ENCODE measurements around the gene ANKRD44. TPM values are rescaled to one million over a fixed set of nuclear protein-coding genes. Genes with fewer than 3 reads are reported as not detected.

Gene ANKRD44
- total and polyA plus RNA-seq, 12 donors, result 1.1 to 20.1 (median 6.9) TPM

DNA sequence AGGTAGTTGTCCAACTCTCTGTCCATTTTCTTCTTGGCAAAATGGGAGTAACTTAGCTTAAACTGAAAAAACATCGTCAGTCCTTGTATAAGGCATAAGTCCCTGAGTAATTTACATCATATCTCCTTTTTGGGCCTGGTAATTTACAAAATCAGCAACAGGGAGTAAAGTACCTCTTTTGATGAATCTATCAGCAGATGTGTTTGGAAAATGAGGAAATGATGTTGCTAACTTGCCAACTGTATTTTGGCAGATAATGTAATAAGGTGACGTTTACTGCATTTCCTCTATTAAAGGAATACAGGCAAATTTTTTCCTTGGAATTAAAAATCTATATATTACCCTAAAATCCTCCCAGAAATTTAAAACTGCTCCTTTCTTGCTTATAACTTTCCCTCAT, 29.2 kb downstream of the ANKRD44 start:
- 45 to 59% methylated on average over 2 of the region's 2 CpGs for WGBS, 2 donors
- TF ChIP-seq, protein P1, sequence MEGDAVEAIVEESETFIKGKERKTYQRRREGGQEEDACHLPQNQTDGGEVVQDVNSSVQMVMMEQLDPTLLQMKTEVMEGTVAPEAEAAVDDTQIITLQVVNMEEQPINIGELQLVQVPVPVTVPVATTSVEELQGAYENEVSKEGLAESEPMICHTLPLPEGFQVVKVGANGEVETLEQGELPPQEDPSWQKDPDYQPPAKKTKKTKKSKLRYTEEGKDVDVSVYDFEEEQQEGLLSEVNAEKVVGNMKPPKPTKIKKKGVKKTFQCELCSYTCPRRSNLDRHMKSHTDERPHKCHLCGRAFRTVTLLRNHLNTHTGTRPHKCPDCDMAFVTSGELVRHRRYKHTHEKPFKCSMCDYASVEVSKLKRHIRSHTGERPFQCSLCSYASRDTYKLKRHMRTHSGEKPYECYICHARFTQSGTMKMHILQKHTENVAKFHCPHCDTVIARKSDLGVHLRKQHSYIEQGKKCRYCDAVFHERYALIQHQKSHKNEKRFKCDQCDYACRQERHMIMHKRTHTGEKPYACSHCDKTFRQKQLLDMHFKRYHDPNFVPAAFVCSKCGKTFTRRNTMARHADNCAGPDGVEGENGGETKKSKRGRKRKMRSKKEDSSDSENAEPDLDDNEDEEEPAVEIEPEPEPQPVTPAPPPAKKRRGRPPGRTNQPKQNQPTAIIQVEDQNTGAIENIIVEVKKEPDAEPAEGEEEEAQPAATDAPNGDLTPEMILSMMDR (IDR thresholded peaks at IDR 0.05), result no peak
- Histone ChIP-seq H3K9me3 (no peaks in the 10 kb centered on the region), H3K27ac (peak overlapping the region in 1 of 10 donors; percentile 6), H3K4me1 (peaks cover 0 to 74% (median 17%) of the 10 kb centered on the region in 9 donors), H3K36me3 (no peaks in the 10 kb centered on the region), H3K4me3 (no peak overlapping the region), H3K27me3 (no peaks in the 10 kb centered on the region)
- ATAC-seq (peak in 2 of 8 donors; percentile 14 to 53), DNase-seq (no peak)
- intact Hi-C loops (cut with DNase I), result no loop called here

DNA sequence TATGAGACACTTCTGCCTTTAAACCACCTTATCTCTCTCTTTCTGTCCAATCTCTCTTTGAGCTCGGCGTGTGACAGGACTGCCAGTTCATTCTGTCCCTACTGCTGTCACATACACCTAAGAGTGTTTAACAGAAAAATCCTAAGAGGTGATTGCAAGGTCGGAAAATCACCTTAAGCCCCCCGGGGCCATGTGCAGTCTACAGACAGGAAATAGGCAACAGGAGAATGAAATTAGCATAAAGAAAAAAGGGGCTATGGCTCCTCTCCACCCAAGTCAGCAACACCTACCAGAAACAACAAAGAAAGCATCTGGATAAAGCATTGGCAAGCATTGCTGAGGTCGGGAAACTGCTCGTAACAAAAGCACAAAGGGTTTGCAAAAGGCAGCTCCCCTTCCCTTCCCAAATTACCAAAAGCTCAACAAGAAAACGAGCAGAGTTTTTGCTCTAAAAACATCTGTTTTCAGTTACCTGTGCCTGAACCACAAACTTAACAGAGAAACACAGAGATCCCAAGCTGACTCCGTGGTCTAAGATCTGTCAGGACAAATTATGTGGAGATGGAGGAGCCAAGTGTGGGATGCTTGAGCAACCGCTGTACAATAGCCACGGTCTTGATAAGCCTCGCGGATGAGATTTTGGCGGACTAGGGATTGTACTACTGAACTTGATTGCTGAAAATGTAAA, 30.4 kb downstream of the ANKRD44 start:
- TF ChIP-seq, protein P1 (IDR thresholded peaks at IDR 0.05), result no peak
- Histone ChIP-seq H3K4me1 (peaks cover 0 to 70% (median 17%) of the 10 kb centered on the region in 9 donors), H3K9me3 (no peaks in the 10 kb centered on the region), H3K27me3 (no peaks in the 10 kb centered on the region), H3K36me3 (no peaks in the 10 kb centered on the region), H3K27ac (peak overlapping the region in 2 of 10 donors; percentile 47 to 50), H3K4me3 (peak overlapping the region in 3 of 10 donors; percentile 12 to 26 (median 13))
- ATAC-seq (peak in 7 of 8 donors; percentile 8 to 62 (median 44)), DNase-seq (no peak)
- 38 to 40% methylated on average over 13 of the region's 13 CpGs for WGBS, 2 donors
- intact Hi-C loops (cut with DNase I), result no loop called here

DNA sequence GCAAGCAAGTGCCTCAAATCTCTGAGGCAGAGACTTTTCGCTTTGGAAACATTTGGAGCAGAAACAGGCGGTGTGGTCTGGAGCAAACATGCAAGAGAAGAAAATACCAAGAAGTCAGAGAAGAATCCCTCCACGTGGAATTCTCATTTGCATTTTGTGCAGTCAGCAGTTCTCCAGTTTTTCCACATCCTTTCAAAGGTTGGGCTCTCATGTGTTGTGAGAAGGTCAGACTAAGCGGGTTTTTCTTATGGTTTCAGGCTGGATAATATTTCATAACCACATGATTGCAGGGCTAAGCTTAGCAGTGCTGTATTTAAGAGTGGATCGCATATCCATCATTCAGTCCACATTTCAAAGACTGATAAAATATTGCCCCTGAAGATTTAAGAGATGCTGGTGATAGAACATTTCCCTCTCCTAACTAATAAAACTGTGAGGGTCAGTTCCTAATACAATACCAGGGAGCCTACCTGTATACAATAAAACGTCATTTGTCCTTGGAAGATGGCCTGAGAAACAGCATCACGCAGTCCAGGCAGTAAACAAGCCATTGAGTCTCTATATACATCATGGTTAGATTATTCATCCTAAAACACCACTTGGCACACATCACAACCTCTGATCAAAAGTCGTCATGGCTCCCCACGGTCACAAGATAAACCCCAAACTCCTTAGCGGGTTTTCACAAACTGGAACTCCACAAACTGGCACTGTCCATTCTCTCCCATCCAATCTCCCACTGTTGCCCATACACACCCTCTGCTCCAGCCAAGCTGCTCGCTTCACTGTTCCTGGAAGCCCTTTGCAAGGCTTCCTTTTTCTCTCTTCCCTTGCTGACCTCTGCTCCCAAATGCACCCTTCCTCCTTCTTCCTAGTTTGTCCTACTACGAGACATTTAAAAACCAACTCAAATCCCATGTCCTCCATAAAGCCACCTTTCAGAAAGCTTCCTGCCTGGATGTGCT, 31.5 kb downstream of the ANKRD44 start:
- ATAC-seq, result peak in 1 of 8 donors; percentile 48
- TF ChIP-seq, protein P1 (IDR thresholded peaks at IDR 0.05), result no peak
- no peak for DNase-seq
- Histone ChIP-seq H3K27me3 (no peaks in the 10 kb centered on the region), H3K4me3 (no peak overlapping the region), H3K36me3 (no peaks in the 10 kb centered on the region), H3K4me1 (peaks cover 0 to 68% (median 17%) of the 10 kb centered on the region in 9 donors), H3K9me3 (no peaks in the 10 kb centered on the region), H3K27ac (peak overlapping the region in 1 of 10 donors; percentile 37)
- WGBS, 2 donors, result 83 to 84% methylated on average over 12 of the region's 12 CpGs
- intact Hi-C loops (cut with DNase I), result no loop called here

DNA sequence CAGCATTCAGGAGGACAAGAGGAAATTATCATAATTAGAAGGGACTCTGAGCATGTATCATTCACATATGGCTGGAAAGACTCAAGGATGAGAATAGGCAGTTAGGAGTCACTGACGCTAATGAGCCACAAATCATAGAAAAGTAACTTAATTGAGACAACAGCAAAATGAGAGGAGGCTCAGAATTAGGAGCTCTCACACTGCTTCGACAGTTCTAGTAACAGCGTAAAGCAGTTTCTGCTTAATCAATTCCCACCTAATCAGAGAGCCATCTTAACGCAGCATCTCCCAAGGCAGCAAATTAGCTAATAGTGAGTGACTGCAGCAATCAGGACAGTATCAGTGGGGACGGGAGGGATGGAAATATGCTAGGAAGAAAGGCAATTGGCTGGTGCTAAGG, 32.8 kb downstream of the ANKRD44 start:
- TF ChIP-seq, protein P1 (IDR thresholded peaks at IDR 0.05), result no peak
- no peaks in the 10 kb centered on the region for H3K36me3 ChIP-seq
- ATAC-seq, result no peak
- intact Hi-C loops (cut with DNase I), result no loop called here
- H3K27ac ChIP-seq, result no peak overlapping the region
- WGBS, 2 donors, result 84 to 93% methylated on average over 5 of the region's 5 CpGs
- no peaks in the 10 kb centered on the region for H3K9me3 ChIP-seq
- H3K27me3 ChIP-seq, result no peaks in the 10 kb centered on the region
- H3K4me3 ChIP-seq, result no peak overlapping the region
- no peak for DNase-seq
- peaks cover 0 to 74% (median 19%) of the 10 kb centered on the region in 9 donors for H3K4me1 ChIP-seq
